Measurements from ENCODE around the gene KAZN.

Gene KAZN

DNA sequence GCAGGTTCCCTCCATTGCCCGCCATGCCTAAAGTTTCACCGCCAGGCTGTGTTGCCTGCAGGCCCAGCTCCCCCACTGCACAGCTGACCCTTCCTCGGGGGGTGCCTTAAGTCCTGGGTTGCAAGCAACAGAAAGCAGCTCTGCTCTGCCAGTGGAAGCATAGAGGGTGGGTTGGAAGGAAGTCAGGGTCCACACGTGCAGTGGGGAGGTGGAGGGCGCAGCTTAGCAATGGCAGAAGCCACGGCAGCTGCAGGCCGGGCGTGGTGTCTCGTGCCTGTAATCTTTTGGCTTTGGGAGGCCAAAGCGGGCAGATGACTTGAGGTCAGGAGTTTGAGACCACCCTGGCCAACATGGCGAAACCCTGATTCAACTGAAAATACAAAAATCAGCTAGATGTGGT, 448.8 kb downstream of the KAZN start:
- no peak for FAIRE-seq

DNA sequence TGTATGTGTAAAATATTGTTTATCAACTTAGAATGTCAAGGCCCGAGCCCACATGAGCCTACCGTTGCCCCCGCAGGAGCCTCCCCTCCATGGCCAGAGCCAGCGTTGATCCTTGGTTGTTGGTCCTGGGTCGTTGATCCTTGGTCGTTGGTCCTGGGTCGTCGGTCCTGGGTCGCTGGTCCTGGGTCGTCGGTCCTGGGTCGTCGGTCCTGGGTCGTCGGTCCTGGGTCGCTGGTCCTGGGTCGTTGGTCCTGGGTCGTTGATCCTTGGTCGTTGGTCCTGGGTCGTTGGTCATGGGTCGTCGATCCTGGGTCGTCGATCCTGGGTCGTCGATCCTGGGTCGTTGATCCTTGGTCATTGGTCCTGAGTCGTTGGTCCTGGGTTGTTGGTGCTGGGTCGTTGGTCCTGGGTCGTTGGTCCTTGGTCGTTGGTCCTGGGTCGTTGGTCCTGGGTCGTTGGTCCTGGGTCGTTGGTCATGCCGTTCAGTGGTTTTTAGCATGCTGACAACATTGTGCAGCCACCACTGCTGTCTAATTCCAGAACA, 450.0 kb downstream of the KAZN start:
- FAIRE-seq, result no peak

DNA sequence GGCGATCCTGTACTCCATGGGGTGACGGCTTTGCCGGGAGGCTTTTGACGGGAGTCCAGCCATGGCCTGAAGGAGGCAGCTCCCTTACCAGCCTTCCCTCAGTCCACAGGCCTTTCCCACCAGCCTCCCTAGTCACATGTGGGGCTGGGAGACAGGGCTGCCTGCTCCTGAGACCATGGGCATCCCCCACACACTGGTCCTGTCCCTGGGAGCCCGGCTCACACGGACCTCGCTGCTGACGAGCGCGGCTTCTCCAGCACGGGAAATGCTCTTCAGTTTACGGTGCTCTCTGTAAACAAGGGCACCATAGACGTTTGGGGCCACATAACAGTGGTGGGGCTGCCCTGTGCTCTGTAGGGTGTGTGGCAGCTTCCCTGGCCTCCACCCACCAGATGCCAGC, 450.6 kb downstream of the KAZN start:
- FAIRE-seq, result no peak

DNA sequence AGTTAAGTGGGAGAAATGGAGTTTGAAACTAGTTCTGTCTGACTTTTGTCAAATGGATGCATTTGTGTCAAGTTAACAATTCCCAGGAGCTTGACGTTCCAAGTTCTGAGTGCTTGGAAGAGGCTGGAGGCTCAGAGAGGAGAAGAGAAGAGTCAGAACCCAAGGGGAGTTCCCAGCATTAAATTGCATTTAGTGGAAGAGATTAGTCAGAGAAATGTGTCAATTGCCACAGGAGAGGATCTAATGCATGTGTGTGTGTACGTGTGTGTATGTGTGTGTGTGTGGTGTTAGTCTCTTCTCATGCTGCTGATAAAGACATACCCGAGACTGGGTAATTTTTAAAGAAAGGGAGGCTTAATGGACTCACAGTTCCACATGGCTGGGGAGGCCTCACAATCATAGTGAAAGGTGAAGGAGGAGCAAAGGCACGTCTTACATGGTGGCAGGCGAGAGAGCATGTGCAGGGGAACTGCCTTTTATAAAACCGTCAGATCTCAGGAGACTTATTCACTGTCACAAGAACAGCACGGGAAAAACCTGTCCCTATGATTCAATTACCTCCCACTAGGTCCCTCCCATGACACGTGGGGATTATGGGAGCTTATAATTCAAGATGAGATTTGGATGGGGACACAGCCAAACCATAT, 453.5 kb downstream of the KAZN start:
- no peak for FAIRE-seq

DNA sequence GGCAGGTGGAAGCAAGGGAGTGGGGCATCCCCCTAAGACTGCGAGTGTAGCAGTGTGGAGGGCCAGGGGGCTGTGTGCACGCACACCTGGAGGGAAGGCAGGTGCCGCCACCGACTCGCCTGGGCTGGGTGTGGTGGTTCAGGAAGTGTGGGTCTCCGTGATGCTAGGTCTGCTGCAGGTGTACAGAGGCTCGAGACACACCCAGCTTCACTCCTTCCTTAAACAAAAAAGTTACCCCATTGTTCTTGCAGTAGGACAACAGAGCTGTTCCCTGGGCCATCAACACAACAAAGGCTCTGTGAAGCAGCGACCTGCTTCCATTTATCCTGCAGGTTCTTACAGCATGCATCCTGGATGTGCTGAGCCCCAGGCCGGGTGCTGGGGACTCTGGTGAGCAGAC, 454.7 kb downstream of the KAZN start:
- FAIRE-seq, result no peak

DNA sequence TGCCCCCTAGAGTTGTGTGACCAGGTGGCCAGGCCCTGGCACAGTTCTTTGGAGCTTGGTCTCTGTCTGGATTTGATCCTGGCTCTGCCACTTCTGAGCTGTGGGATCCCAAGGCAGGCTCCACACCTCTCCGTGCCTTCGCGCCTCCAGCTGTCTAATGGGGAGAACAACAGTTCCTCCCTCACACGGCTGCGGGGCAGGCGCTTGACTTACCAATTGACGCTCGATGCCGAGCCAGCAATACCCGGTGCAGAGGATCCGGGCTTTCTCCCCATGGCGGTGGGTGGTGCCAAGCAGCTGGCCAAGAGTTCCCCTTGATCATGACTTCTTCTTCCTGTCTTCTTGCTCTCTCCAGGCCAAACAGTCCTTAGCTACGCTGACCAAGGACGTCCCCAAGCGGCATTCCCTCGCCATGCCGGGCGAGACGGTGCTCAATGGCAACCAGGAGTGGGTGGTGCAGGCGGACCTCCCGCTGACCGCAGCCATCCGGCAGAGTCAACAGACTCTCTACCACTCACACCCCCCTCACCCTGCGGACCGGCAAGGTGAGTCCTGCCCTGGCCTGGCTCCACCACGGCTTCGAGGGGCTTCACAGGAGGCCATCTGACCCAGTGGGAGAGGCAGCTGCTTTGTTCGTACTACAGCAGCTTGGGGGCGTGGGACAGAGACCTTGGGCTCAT, 457.4 kb downstream of the KAZN start:
- FAIRE-seq, result no peak

DNA sequence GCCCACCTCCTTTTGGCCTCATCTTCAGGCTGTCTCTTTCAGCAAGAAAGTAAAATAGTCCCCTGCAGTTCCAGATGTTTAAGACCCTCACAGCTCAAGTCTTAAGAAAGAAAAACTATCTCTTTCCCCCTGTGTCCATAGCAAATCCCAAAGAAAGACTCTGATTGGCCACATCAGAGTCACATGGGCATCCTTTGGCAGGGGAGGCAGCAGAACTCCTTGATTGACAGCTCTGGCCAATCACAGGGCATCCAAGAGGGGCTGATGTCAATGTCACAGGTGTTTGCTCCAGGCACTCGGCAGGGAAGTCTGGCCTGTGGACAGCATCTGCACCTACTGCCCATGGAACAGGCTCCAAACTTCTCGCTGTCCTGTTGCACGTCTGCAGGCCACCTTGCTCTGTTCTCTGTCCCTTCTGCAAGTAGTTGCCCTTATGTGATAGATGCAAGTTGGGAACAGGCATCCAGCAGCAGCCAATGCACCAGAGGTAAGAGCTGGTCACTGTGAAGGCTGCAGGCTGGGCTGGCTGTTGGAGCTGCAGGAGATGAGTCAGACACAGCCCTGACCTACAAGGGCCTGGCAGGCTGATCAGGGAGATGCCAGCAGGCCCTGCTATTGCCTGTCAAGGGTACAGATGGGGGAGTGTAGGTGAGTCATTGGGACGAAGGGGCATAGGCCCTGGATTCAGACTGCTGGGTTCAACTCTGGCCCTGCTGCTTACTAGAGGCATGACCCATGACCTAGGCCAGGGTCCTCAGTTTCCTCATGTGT, 458.2 kb downstream of the KAZN start:
- no peak for FAIRE-seq

DNA sequence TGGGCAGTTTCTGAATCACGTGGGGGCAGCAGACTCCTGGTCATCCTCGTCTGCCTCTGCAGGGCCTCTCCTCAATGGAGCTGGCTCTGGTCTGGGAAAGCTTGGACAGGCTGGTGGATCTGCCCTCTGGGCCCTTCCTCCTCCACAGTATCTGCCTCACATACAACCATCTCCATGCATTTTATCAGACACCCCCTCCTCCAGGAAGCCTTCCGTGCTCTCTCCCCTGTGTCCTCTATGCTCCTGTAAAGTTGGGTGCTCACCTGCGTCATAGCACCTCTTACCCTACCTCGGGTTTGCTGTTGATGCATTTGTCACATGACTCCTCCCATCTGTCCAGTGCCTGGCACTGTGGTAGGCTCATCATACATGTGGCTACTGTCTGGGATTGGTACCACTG, 459.3 kb downstream of the KAZN start:
- no peak for FAIRE-seq

DNA sequence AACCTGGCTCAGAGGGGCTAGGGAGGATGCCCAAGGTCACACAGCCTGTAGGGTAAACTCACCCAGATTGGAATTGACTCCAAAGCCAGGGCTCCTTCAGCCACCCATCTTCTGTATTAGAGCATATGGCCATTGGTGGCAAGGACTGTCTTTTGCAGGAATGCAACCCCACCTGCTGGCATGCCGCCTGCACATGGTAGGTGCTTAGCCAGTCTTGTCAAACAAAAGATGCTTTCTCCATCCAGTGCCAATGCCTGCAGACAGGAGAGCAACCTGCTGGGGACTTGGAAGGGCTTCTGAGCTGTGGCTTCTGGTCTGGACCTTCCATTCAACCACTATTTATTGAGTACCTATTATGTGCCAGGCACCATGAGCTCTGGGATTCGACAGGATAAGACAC, 459.8 kb downstream of the KAZN start:
- no peak for FAIRE-seq

DNA sequence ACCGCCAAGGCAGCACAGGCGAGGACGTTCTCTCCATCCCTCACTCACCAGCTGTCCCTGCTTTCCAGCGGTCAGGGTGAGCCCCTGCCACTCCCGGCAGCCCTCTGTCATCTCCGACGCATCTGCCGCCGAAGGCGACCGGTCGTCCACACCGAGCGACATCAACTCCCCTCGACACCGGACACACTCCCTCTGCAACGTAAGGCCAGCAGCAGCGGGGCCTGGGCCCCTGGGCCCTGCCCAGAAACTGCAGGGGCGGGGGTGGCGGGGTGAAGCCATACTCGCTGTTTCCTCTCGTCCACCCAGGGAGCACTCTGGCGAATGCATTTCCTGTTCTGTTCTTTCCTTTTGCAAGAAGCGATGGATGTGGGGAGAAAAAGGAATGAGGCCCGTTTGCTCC, 461.6 kb downstream of the KAZN start:
- no peak for FAIRE-seq

DNA sequence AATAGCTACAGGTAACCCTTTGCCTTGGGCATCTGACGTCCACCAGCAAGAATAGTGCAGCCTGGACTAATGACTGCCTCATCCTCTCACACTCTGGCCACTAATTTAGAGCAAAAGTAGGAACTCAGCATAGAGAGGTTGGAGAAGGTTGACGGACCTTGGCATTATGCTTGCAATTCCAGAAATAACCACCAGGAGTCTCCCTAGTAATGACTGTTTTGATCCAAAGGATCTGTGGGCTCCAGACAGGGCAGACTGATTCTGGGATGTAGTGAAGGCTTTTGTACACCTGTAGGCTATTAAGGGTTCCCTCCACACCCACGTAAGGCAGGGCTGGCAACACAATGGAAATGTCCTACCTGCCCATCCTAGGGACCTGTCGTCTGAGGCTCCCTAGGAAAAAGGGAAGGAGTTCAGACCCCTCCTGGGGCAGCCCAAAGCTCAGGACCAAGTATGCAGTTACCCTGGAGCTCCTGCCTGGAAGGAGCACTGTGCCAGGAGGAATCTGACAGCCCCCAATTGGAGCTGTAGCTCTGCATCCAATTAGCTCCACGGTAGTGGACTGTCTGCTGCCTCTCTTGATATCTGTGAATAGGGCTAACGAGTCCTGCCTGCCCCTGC, 464.1 kb downstream of the KAZN start:
- FAIRE-seq, result peak; percentile 33

DNA sequence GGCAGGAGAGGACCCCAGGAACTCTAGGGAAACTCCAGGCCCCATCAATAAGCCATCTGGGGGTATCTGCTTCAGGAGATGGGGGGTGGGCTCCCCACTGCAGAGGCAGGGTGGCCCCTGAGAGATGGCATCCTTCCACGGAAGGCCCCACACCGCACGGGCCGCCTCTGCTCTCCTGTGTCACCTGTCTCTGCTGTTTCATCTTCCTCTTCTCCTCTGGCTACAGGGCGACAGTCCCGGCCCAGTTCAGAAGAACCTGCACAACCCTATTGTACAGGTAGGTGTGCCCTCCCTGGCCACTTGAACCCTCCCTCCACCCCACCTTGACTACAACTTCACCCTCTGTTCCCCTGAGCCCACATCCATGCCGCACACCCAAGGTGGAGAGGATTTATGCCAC, 464.9 kb downstream of the KAZN start:
- FAIRE-seq, result no peak

DNA sequence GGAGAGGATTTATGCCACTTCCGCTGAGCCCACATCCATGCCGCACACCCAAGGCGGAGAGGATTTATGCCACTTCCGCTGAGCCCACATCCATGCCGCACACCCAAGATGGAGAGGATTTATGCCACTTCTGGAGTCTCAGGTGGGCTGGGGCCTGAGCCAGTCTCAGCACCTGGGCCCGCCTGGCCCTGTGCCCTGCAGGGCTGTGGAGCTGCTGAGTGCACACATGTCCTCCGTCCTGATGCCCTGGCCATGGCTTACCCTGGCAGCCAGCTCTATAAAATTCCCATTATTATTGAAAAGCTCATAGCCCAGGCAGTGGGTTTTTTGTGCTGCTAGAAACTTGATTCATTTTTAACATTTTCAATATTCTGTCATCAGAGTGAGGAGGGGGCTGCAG, 465.3 kb downstream of the KAZN start:
- FAIRE-seq, result no peak

DNA sequence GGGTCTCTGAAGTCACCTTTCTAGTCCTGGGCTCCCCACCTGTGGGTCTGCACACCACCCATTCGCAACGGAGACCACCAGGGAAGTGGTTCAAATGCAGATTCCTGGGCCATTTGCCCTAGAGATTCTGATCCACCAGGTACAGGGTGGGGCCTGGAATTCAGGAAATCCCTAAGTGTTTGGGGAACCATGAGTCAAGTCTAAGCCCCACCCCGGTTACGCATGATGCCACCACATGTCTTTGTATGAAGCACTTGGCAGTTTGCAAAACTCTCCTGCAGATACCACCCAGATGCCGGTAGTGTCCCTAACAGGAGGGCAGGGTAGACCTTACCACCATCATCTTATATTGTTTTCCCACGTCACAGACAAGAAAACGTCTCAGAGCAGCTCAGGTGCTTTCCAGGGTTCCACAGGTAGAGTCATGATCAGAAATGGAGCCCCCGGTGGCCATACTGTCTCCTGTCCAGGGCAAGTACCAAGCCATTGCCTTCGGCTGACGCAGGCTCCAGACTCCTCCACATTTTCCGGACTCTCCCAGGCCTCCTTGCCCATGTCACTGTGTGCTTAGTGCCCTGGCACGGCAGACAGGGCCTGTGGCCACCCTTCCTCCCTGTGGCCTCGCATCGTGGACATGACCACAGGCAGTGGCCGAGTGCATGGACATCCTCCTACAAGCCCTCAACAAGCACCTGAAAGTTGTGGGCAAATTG, 465.9 kb downstream of the KAZN start:
- no peak for FAIRE-seq

DNA sequence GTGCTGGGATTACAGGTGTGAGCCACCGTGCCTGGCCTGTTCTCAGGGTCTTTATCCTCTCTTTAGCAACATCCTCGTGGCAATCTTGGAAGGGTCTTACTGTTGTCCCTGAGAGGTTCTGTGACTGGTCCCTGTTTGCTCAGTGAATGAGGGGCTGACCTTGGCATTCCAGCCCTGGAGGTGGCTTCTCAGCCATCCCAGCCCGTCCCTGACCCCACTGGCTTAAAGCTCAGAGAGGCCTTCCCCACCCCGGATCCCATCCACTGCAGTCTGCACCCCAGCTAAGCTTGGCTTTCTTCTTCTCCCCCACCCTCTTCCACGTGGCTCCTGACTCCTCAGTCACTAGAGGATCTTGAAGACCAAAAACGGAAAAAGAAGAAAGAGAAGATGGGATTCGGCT, 466.8 kb downstream of the KAZN start:
- FAIRE-seq, result no peak

DNA sequence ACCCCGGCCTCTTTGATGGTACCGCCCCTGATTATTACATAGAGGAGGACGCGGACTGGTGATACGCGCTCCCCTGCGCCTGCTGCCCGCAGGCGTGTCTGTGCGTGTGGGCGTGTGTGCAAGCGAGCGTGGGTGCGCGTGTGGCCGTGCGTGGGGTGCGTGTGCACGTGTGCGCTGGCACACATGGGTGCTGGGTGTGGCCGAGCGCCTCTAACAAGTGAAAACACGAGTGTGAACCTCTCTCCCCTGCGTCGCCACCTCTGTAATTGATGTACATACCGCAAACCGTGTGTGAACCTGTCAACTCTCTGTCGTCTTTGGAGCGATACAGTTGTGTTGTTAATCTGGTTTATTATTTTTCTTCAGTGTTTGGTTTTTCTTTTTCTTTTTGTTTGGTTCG, 467.3 kb downstream of the KAZN start:
- FAIRE-seq, result no peak

DNA sequence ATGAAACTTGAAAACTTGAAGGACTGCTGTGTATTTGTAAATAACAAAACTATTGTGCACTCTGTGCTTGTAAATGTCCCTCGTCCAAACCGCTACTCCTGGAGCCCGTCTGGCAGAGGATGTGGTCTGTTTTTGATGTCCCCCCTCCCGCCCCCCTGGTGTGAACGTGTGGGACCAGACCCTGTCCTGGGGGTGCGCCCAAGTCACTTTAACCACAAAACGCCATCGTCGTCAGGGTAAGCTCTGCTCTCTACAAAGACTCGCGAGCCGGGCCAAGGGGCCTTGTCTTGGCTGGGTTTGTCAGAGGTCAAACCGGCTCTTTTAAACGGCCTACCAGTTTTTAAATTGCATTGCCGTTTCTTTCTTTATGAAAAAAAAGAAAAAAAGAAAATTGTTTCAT, 467.7 kb downstream of the KAZN start:
- FAIRE-seq, result no peak

DNA sequence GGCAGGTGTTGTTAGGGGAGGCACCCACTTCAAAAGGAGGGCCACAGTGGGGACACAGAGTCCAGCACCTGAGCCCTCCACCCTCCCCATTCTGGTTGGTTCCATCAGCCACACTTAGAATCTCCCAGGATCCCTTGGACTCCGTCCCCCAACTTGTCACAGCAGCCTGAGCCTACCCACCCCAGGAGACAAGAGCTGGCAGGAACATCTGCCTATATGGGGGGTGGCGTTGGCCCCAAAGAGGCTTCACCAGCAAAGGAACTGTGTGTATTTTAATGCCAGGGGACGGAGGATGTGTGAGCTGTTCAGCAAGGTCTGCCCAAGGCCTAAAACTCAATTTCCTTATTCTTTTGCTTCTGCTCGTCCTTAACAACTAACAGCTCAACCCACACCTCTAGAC, 468.7 kb downstream of the KAZN start:
- no peak for FAIRE-seq

DNA sequence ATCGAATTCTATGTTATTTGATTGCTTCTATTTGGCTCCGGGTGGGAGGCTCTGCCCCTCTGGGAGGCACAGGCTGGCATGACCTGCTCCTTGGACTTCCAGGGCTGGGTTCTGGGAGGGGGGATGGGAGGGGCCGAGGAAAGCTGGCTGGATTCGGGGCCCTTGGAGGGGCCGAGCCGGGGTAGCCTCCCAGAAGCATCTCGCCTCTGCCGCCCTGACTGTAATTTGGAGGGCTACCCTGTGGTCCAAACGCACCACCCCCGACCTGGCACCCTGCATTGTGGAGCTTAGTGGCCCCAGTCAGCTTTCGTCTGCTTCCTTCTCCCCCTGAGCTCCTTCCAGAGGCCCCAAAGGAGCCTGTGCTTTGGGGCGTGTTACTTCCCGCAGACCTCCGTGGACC, 469.7 kb downstream of the KAZN start:
- FAIRE-seq, result no peak

DNA sequence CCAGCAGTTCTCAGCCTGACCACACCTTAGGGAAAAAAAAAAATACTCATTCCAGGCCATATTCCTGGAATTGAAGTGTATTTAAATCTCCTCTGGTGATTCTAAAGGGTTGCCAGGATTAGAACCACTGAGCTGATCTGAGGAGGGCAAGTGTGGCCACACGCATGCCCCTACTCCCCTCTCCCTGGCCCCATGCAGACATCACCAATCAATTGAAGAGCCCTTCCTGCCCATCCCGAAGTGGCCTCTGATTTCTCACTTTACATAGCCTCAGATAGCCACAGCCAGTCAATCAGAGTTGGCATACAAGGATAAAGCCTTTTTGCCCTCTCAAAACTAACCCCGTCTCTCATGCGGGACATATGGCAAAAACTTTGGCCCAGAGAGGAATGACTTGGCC, 470.5 kb downstream of the KAZN start:
- FAIRE-seq, result no peak

DNA sequence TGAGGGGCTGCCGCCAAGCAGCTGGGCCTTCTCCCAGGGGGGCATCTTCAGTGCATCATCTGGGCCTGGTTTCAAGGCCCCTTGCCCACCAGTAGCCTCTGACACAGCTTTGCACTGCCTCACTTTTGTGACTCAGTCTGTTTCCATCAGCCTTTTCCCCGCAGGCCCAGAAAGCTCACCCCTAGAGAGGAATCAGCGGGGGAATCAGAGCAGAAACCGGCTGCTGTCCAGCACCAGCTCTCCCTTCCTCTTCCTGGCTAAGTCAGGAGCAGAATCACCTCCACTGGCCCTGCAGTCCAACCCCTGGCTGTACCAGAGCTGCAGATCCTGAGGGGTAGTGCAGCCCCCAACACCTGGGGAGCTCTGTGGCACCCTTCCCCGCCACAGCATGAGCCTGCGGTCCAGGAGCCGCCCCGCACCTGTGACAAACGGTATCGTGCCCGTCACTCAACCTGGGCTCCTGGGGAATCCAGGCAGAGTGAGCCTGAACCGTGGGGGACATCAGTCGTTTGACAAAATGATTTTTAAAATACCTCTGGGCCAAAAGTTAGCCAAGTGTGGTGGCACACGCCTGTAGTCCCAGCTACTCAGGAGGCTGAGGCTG, 471.8 kb downstream of the KAZN start:
- no peak for FAIRE-seq

DNA sequence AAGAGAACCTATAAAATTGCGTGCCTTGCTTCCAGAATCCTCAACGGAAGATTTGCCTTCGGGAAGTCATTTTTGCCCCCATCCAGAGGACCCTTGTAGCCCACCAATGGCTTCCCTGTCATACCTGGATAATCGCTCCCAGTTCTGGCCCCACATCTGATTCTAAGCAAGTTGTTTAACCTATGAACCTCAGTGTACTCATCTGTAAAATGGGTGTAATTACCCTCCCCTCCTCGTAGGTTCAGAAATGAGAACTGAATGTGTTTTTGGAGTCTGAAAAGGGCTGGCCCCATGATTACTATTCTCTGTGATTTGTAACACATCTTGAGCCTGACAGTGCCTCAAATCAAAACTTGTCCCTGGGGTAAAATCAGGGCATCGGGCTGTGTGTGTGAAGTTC, 473.5 kb downstream of the KAZN start:
- FAIRE-seq, result no peak
